ENCODE data around the gene DIDO1. TPM values are rescaled to one million over a fixed set of nuclear protein-coding genes. Genes with fewer than 3 reads are reported as not detected.

DIDO1 gene
- total RNA-seq, 2 donors from 2014 or later, result 63.8 to 80.4 TPM

- Histone ChIP-seq H3K36me3 (peaks cover 52% of the 10 kb centered on the region), H3K27me3 (replicated peaks; ENCODE audit: insufficient read depth) (no peaks in the 10 kb centered on the region), H3K4me3 (no peak overlapping the region), H3K4me1 (ENCODE audit: control insufficient read depth in 1 of 2, low read depth in 2 of 2) (peaks cover 0 to 19% of the 10 kb centered on the region in 2 donors), H3K27ac (no peak overlapping the region), H3K9me3 (no peaks in the 10 kb centered on the region)
- no peak for TF ChIP-seq CTCF (IDR thresholded peaks at IDR 0.05)
- DNase-seq (ENCODE audit: low spot score) (no peak), ATAC-seq (ENCODE audit: insufficient number of reproducible peaks, low FRiP score, low read depth) (no peak)
These were observed 19.6 kb upstream of the DIDO1 start for GRCh38 chr20:62945771-62946339.

- Histone ChIP-seq H3K4me3 (no peak overlapping the region), H3K36me3 (peaks cover 48% of the 10 kb centered on the region), H3K27ac (no peak overlapping the region), H3K4me1 (ENCODE audit: control insufficient read depth in 1 of 2, low read depth in 2 of 2) (peaks cover under 1 to 30% of the 10 kb centered on the region in 2 donors), H3K27me3 (replicated peaks; ENCODE audit: insufficient read depth) (no peaks in the 10 kb centered on the region), H3K9me3 (no peaks in the 10 kb centered on the region)
- no peak for DNase-seq (ENCODE audit: low spot score)
- ATAC-seq (ENCODE audit: insufficient number of reproducible peaks, low FRiP score, low read depth), result no peak
- TF ChIP-seq CTCF (IDR thresholded peaks at IDR 0.05), result no peak
These were observed 18.4 kb upstream of the DIDO1 start for GRCh38 chr20:62944746-62945145.

GRCh38 chr20:62944184-62944583, 17.9 kb upstream of the DIDO1 start:
- DNase-seq (ENCODE audit: low spot score) (no peak), ATAC-seq (ENCODE audit: insufficient number of reproducible peaks, low FRiP score, low read depth) (no peak)
- Histone ChIP-seq H3K27me3 (replicated peaks; ENCODE audit: insufficient read depth) (no peaks in the 10 kb centered on the region), H3K9me3 (no peaks in the 10 kb centered on the region), H3K36me3 (peaks cover 46% of the 10 kb centered on the region), H3K27ac (no peak overlapping the region), H3K4me3 (no peak overlapping the region), H3K4me1 (ENCODE audit: control insufficient read depth in 1 of 2, low read depth in 2 of 2) (peaks cover 6 to 36% of the 10 kb centered on the region in 2 donors)
- TF ChIP-seq CTCF (IDR thresholded peaks at IDR 0.05), result no peak

- no peak for DNase-seq (ENCODE audit: low spot score)
- no peaks in the 10 kb centered on the region for H3K27me3 ChIP-seq (replicated peaks; ENCODE audit: insufficient read depth)
- H3K4me3 ChIP-seq, result no peak overlapping the region
- peaks cover 9 to 40% of the 10 kb centered on the region in 2 donors for H3K4me1 ChIP-seq (ENCODE audit: control insufficient read depth in 1 of 2, low read depth in 2 of 2)
- TF ChIP-seq CTCF (IDR thresholded peaks at IDR 0.05), result no peak
- H3K36me3 ChIP-seq, result peaks cover 42% of the 10 kb centered on the region
- no peaks in the 10 kb centered on the region for H3K9me3 ChIP-seq
- ATAC-seq (ENCODE audit: insufficient number of reproducible peaks, low FRiP score, low read depth), result no peak
- H3K27ac ChIP-seq, result no peak overlapping the region
These were observed 17.1 kb upstream of the DIDO1 start for GRCh38 chr20:62943396-62943795.

- Histone ChIP-seq H3K36me3 (peaks cover 37% of the 10 kb centered on the region), H3K4me3 (no peak overlapping the region), H3K9me3 (no peaks in the 10 kb centered on the region), H3K4me1 (ENCODE audit: control insufficient read depth in 1 of 2, low read depth in 2 of 2) (peaks cover 9 to 40% of the 10 kb centered on the region in 2 donors), H3K27ac (no peak overlapping the region), H3K27me3 (replicated peaks; ENCODE audit: insufficient read depth) (no peaks in the 10 kb centered on the region)
- ATAC-seq (ENCODE audit: insufficient number of reproducible peaks, low FRiP score, low read depth) (no peak), DNase-seq (ENCODE audit: low spot score) (no peak)
- TF ChIP-seq CTCF (IDR thresholded peaks at IDR 0.05), result no peak
These were observed 16.2 kb upstream of the DIDO1 start for GRCh38 chr20:62942456-62942855.

All from thoracic aorta (tissue), 2 donors.